Glutamatergic neuron (in vitro differentiated cells): ENCODE data around the gene SACS. TPM values are rescaled to one million over a fixed set of nuclear protein-coding genes. Genes with fewer than 3 reads are reported as not detected.

Experiments
- DNase-seq: peaks from one replicate; pipeline ENCODE4 v3.0.0; 2022
- H3K27ac Mint-ChIP-seq: one replicate; pipeline ENCODE4 v1.8.0; 2020; ENCODE audit warnings: mild to moderate bottlenecking, mixed read lengths, inconsistent platforms; ENCODE audit not compliant: unreplicated experiment
- H3K27me3 Mint-ChIP-seq: one replicate; pipeline ENCODE4 v1.8.0; 2020; ENCODE audit warnings: mild to moderate bottlenecking, moderate library complexity, mixed read lengths, inconsistent platforms; ENCODE audit not compliant: unreplicated experiment
- H3K36me3 Mint-ChIP-seq: one replicate; pipeline ENCODE4 v1.8.0; 2020; ENCODE audit warnings: mild to moderate bottlenecking, mixed read lengths, inconsistent platforms; ENCODE audit not compliant: unreplicated experiment
- H3K4me1 Mint-ChIP-seq: one replicate; pipeline ENCODE4 v1.8.0; 2020; ENCODE audit warnings: mild to moderate bottlenecking, low read depth, mixed read lengths, inconsistent platforms; ENCODE audit not compliant: unreplicated experiment
- H3K4me3 Mint-ChIP-seq: one replicate; pipeline ENCODE4 v1.8.0; 2020; ENCODE audit warnings: mild to moderate bottlenecking, mixed read lengths, inconsistent platforms; ENCODE audit not compliant: unreplicated experiment
- H3K9me3 Mint-ChIP-seq: one replicate; pipeline ENCODE4 v1.8.0; 2020; ENCODE audit warnings: mild to moderate bottlenecking, moderate library complexity, mixed read lengths, inconsistent platforms; ENCODE audit not compliant: unreplicated experiment
- CTCF ChIP-seq: fragments of 200-600 bp; sonication (generic); IDR thresholded peaks from one replicate; pipeline ENCODE4 v1.5.0; 2021; ENCODE audit not compliant: partially characterized antibody, unreplicated experiment
- total RNA-seq: library from RNA; stranded (reverse); fragmentation: NEBNext Ultra II Directional; extraction: Animal tissue kit (Norgen Biotek cat#: 25700); gene quantifications from one replicate; pipeline ENCODE4 v1.2.1, GENCODE V29; 2021; ENCODE audit not compliant: unreplicated experiment

SACS gene
- total RNA-seq, 1 donor from 2014 or later = 132 TPM

DNA sequence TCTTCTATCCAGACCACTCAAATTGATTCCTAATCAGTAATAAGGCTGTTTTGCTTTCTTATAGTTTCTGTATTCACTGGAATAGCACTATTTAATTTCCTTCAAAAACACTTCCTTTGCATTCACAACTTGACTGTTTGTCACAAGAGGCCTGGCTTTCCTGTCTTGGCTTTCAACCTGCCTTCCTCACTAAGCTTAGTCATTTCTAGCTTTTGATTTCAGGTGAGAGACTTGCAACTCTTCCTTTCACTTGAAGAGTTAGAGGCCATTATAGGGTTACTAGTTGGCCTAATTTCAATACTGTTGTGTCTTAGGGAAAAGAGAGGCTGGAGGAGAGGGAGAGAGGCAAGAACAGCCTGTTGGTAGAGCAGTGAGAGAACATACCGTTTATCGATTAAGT lies 47.0 kb downstream of the SACS start:
- Mint-ChIP-seq H3K4me3 (no peak overlapping the region), H3K36me3 (peaks cover 9% of the 10 kb centered on the region), H3K4me1 (peaks cover 9% of the 10 kb centered on the region), H3K27me3 (no peaks in the 10 kb centered on the region), H3K27ac (no peak overlapping the region), H3K9me3 (no peaks in the 10 kb centered on the region)
- DNase-seq = no peak
- no peak for TF ChIP-seq CTCF

DNA sequence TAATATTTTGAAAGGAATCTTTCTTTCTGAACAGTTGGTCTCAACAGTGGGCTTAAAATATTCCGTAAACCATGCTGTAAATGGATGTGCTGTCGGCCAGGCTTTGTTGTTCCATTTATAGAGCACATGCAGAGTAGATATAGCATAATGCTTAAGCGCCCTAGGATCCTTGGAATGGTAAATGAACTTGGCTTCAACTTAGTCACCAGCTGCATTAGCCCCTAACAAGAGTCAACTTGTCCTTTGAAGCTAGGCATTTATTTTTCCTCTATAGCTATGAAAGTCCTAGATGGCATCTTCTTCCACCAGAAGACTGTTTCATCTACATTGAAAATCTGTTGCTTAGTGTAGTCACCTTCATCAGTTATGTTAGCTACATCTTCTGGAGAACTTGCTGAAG lies 47.6 kb downstream of the SACS start:
- Mint-ChIP-seq H3K36me3 (peaks cover 9% of the 10 kb centered on the region), H3K9me3 (peaks cover 2% of the 10 kb centered on the region), H3K4me1 (peaks cover 14% of the 10 kb centered on the region), H3K27ac (no peak overlapping the region), H3K4me3 (no peak overlapping the region), H3K27me3 (no peaks in the 10 kb centered on the region)
- no peak for DNase-seq
- no peak for TF ChIP-seq CTCF

DNA sequence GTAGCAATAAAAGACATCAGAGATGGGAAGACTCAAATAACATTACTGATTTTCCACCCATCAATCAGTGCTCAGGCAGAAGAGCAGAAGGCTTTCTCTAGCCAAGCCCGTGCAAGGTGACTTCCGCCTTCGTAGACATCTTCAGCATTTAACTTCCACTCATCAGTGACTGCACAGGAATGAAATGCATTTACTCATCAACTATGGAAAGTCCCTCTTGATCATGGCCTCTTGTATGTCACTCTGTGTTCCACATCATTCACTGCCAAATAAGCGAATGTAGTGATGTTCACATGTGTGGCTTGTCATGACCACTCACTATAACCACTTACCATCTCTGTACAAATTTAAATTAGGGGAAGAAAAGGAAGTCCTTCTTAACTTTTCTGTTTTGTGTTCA lies 49.4 kb downstream of the SACS start:
- H3K4me3 Mint-ChIP-seq = no peak overlapping the region
- no peak overlapping the region for H3K27ac Mint-ChIP-seq
- H3K4me1 Mint-ChIP-seq = peaks cover 22% of the 10 kb centered on the region
- TF ChIP-seq CTCF = no peak
- H3K27me3 Mint-ChIP-seq = peaks cover 3% of the 10 kb centered on the region
- H3K9me3 Mint-ChIP-seq = peaks cover 5% of the 10 kb centered on the region
- H3K36me3 Mint-ChIP-seq = peaks cover 9% of the 10 kb centered on the region
- no peak for DNase-seq

- no peak for TF ChIP-seq CTCF
- no peak for DNase-seq
- peaks cover 24% of the 10 kb centered on the region for H3K4me1 Mint-ChIP-seq
- H3K27ac Mint-ChIP-seq = no peak overlapping the region
- peaks cover 9% of the 10 kb centered on the region for H3K36me3 Mint-ChIP-seq
- H3K4me3 Mint-ChIP-seq = no peak overlapping the region
- peaks cover 6% of the 10 kb centered on the region for H3K9me3 Mint-ChIP-seq
- peaks cover 3% of the 10 kb centered on the region for H3K27me3 Mint-ChIP-seq
Measured at GRCh38 chr13:23383151-23383550, 50.4 kb downstream of the SACS start.

DNA sequence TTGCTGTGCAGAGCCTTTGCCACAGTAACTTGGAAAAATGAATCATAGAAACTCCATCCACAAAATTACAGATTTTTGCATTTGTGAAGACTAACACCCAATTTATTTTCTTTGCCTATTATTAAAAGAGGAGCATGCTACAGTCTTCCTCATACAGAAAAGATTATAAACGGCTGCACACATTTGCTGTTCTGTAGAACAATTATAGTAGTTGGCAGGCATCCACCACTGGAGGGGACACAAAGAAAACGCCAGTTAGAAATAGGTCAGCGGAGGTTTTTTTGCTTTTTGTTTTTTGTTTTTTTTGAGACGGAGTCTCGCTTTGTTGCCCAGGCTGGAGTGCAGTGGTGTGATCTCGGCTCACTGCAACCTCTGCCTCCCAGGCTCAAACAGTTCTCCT lies 51.6 kb downstream of the SACS start:
- no peak for TF ChIP-seq CTCF
- Mint-ChIP-seq H3K27me3 (peaks cover 3% of the 10 kb centered on the region), H3K4me1 (peaks cover 31% of the 10 kb centered on the region), H3K36me3 (peaks cover 9% of the 10 kb centered on the region), H3K27ac (peak overlapping the region; percentile 45), H3K9me3 (peaks cover 10% of the 10 kb centered on the region), H3K4me3 (no peak overlapping the region)
- no peak for DNase-seq
